Tibial nerve (tissue), 4 donors: ENCODE data around the gene HSD17B14. TPM values are rescaled to one million over a fixed set of nuclear protein-coding genes. Genes with fewer than 3 reads are reported as not detected.

Experiments
- small RNA-seq: library from RNA; depleted of rRNA; stranded (forward); fragments of <200 nt; gene quantifications from one replicate; pipeline ENCODE3, GENCODE V24; 2016
- total RNA-seq, 4 donors: library from RNA; depleted of rRNA; stranded (reverse); fragments of >200 nt; gene quantifications; one replicate each; pipeline ENCODE4 v1.1.0, GENCODE V29; 2016

HSD17B14 gene
- total RNA-seq, 4 donors from 2014 or later = 20.1 to 34.5 (median 26.3) TPM

Small RNAs within 50 kb of the gene (small RNA-seq; reads per million reads assigned to genes)
- not detected for gene RNU6-317P

Other genes starting within 250 kb of the HSD17B14 start
- gene SPACA4, start 229.7 kb downstream of the HSD17B14 start, total RNA-seq = not detected
- gene FAM83E, start 221.4 kb downstream of the HSD17B14 start, total RNA-seq = not detected
- gene RPL18, start 217.3 kb downstream of the HSD17B14 start, total RNA-seq = 1,000 to 10,000 TPM; 2,253 to 3,141 (median 2,490) TPM
- 10 to 100 TPM; 28.0 to 34.7 (median 30.1) TPM for gene SPHK2, start 217.0 kb downstream of the HSD17B14 start, total RNA-seq
- gene DBP, start 199.1 kb downstream of the HSD17B14 start, total RNA-seq = 10 to 100 TPM in 2 of 4 donors, 1 to 10 TPM in 2; 2.4 to 20.1 (median 10.1) TPM
- 1 to 10 TPM; 3.1 to 5.4 (median 4.0) TPM for gene CA11, start 190.3 kb downstream of the HSD17B14 start, total RNA-seq
- 1 to 10 TPM in 3 of 4 donors, under 1 TPM in 1; 0.78 to 6.9 (median 2.2) TPM for gene NTN5, start 163.5 kb downstream of the HSD17B14 start, total RNA-seq
- gene FUT2, start 140.5 kb downstream of the HSD17B14 start, total RNA-seq = under 1 TPM in 1 of 4 donors, not detected in 3; 0.44 TPM
- 1 to 10 TPM; 2.7 to 7.2 (median 5.9) TPM for gene MAMSTR, start 116.8 kb downstream of the HSD17B14 start, total RNA-seq
- 10 to 100 TPM; 12.3 to 23.3 (median 19.8) TPM for gene RASIP1, start 95.9 kb downstream of the HSD17B14 start, total RNA-seq
- gene IZUMO1, start 89.6 kb downstream of the HSD17B14 start, total RNA-seq = under 1 TPM in 2 of 4 donors, not detected in 2; 0.21 to 0.30 TPM
- gene FUT1, start 83.8 kb downstream of the HSD17B14 start, total RNA-seq = 1 to 10 TPM in 3 of 4 donors, under 1 TPM in 1; 0.98 to 4.2 (median 2.4) TPM
- not detected for gene FGF21, start 81.0 kb downstream of the HSD17B14 start, total RNA-seq
- gene BCAT2, start 25.5 kb downstream of the HSD17B14 start, total RNA-seq = 100 to 1,000 TPM in 1 of 4 donors, 10 to 100 TPM in 3; 75.8 to 108 (median 88.3) TPM
- 100 to 1,000 TPM; 211 to 444 (median 282) TPM for gene PLEKHA4, start 32.1 kb upstream of the HSD17B14 start, total RNA-seq
- gene PPP1R15A, start 35.9 kb upstream of the HSD17B14 start, total RNA-seq = 100 to 1,000 TPM in 2 of 4 donors, 10 to 100 TPM in 2; 81.0 to 171 (median 101) TPM
- 1 to 10 TPM in 1 of 4 donors, under 1 TPM in 2, not detected in 1; 0.22 to 2.5 (median 0.60) TPM for gene TULP2, start 62.3 kb upstream of the HSD17B14 start, total RNA-seq
- 100 to 1,000 TPM; 220 to 352 (median 287) TPM for gene NUCB1, start 63.8 kb upstream of the HSD17B14 start, total RNA-seq
- gene DHDH, start 97.2 kb upstream of the HSD17B14 start, total RNA-seq = 1 to 10 TPM in 1 of 4 donors, not detected in 3; 1.2 TPM
- 10 to 100 TPM; 31.4 to 61.2 (median 38.4) TPM for gene BAX, start 118.4 kb upstream of the HSD17B14 start, total RNA-seq
- gene FTL, start 128.8 kb upstream of the HSD17B14 start, total RNA-seq = 1,000 to 10,000 TPM; 5,480 to 8,362 (median 5,857) TPM
- 10 to 100 TPM; 28.8 to 42.0 (median 31.0) TPM for gene GYS1, start 156.8 kb upstream of the HSD17B14 start, total RNA-seq
- gene RUVBL2, start 157.4 kb upstream of the HSD17B14 start, total RNA-seq = 100 to 1,000 TPM in 1 of 4 donors, 10 to 100 TPM in 3; 69.2 to 120 (median 78.5) TPM
- 1 to 10 TPM in 1 of 4 donors, not detected in 3; 2.6 TPM for gene LHB, start 180.6 kb upstream of the HSD17B14 start, total RNA-seq
- not detected for gene CGB3, start 187.8 kb upstream of the HSD17B14 start, total RNA-seq
- not detected for gene CGB2, start 195.4 kb upstream of the HSD17B14 start, total RNA-seq
- gene CGB1, start 200.4 kb upstream of the HSD17B14 start, total RNA-seq = not detected
- gene CGB5, start 207.4 kb upstream of the HSD17B14 start, total RNA-seq = not detected
- gene CGB8, start 212.6 kb upstream of the HSD17B14 start, total RNA-seq = not detected
- not detected for gene CGB7, start 221.3 kb upstream of the HSD17B14 start, total RNA-seq
- not detected for gene NTF4, start 228.3 kb upstream of the HSD17B14 start, total RNA-seq
- not detected for gene KCNA7, start 236.2 kb upstream of the HSD17B14 start, total RNA-seq
- 100 to 1,000 TPM; 286 to 444 (median 400) TPM for gene SNRNP70, start 249.0 kb upstream of the HSD17B14 start, total RNA-seq